Natural killer cell (primary cell): ENCODE measurements around the gene POMGNT2. TPM values are rescaled to one million over a fixed set of nuclear protein-coding genes. Genes with fewer than 3 reads are reported as not detected.

ENCODE experiments used
- ATAC-seq, 3 donors: fragments of 150-1000 bp in 2 of 3; fragments of 200-7000 bp in 1 of 3; cut with Tn5 transposase; 1 replicate in 1 of 3; 2 replicates in 2 of 3; pipeline ENCODE4 v1.10.0; 2021; ENCODE audit warnings: mild to moderate bottlenecking in 2 of 3, moderate library complexity in 2 of 3
- DNase-seq, 2 donors: peaks; one replicate each; pipeline versions ENCODE4 v3.0.0 to v3.0.0-alpha.2; 2013 to 2021; ENCODE audit warnings: mixed read lengths in 1 of 2
- H3K27ac ChIP-seq: one replicate; pipeline ENCODE4 v1.5.1; 2013; ENCODE audit warnings: mild to moderate bottlenecking, low read length
- H3K27me3 ChIP-seq: one replicate; pipeline ENCODE4 v1.6.1; 2013; ENCODE audit warnings: low read length; ENCODE audit not compliant: control insufficient read depth, insufficient read depth
- H3K36me3 ChIP-seq: one replicate; pipeline ENCODE4 v1.6.1; 2013; ENCODE audit warnings: low read length; ENCODE audit not compliant: control insufficient read depth, insufficient read depth
- H3K4me1 ChIP-seq: one replicate; pipeline ENCODE4 v1.6.1; 2013; ENCODE audit warnings: low read length; ENCODE audit not compliant: control insufficient read depth, insufficient read depth
- H3K4me3 ChIP-seq: one replicate; pipeline ENCODE4 v1.5.1; 2013; ENCODE audit warnings: low read length
- H3K9me3 ChIP-seq: one replicate; pipeline ENCODE4 v1.6.1; 2013; ENCODE audit warnings: low read length; ENCODE audit not compliant: control insufficient read depth, insufficient read depth
- H3K27ac Mint-ChIP-seq, 2 donors: one replicate each; pipeline ENCODE4 v1.8.0; 2022; ENCODE audit warnings: mild to moderate bottlenecking in 2 of 2, mixed read lengths in 2 of 2, moderate library complexity in 1 of 2
- H3K27me3 Mint-ChIP-seq, 2 donors: one replicate each; pipeline ENCODE4 v1.8.0; 2022; ENCODE audit warnings: low read depth in 2 of 2, mixed read lengths in 2 of 2
- H3K36me3 Mint-ChIP-seq: one replicate; pipeline ENCODE4 v1.8.0; 2022; ENCODE audit warnings: mixed read lengths
- H3K4me1 Mint-ChIP-seq, 2 donors: one replicate each; pipeline ENCODE4 v1.8.0; 2022; ENCODE audit warnings: mixed read lengths in 2 of 2
- H3K4me3 Mint-ChIP-seq: one replicate; pipeline ENCODE4 v1.8.0; 2022; ENCODE audit warnings: mild to moderate bottlenecking, moderate library complexity, mixed read lengths
- H3K9me3 Mint-ChIP-seq, 2 donors: one replicate each; pipeline ENCODE4 v1.8.0; 2022; ENCODE audit warnings: mixed read lengths in 2 of 2
- CTCF ChIP-seq: fragments of 200-600 bp; IDR thresholded peaks from one replicate; pipeline ENCODE4 v1.8.0; 2022; ENCODE audit warnings: antibody characterized with exemption
- WGBS: methylation state at CpG from one replicate; pipeline ENCODE4 v1.1.7; 2013; ENCODE audit warnings: missing lambda C conversion rate; ENCODE audit not compliant: insufficient coverage; 5-methylcytosine and 5-hydroxymethylcytosine counted together
- intact Hi-C: fragments of 100-400 bp; cut with micrococcal nuclease; formaldehyde crosslinking; loops from one replicate; pipeline ENCODE4 v1.14.2; 2022
- total RNA-seq, 4 donors: library from RNA; stranded (reverse); fragments of 120-200 nt in 1 of 4; gene quantifications; one replicate each; pipeline versions ENCODE4 v1.2.3 to v1.2.4, GENCODE V29; 2013 to 2022

POMGNT2 gene
- total RNA-seq, 3 donors from 2014 or later (not counting 1 experiment from before 2014, with no cell fraction given) = 4.3 to 7.4 (median 6.6) TPM

- no peaks in the 10 kb centered on the region for H3K36me3 Mint-ChIP-seq
- intact Hi-C loops = no loop called here
- peak overlapping the region; percentile 15 for H3K4me3 ChIP-seq
- no peaks in the 10 kb centered on the region for H3K27me3 Mint-ChIP-seq
- H3K27ac Mint-ChIP-seq = peak overlapping the region in 1 of 2 donors; percentile 70
- DNase-seq = peak in 1 of 2 donors; percentile 46
- H3K27ac ChIP-seq = no peak overlapping the region
- H3K4me3 Mint-ChIP-seq = peak overlapping the region; percentile 78
- no peaks in the 10 kb centered on the region for H3K9me3 Mint-ChIP-seq
- peaks cover 0 to 27% of the 10 kb centered on the region in 2 donors for H3K4me1 Mint-ChIP-seq
- H3K27me3 ChIP-seq = no peaks in the 10 kb centered on the region
- WGBS = 54% methylated on average over 33 of the region's 33 CpGs
- no peak for TF ChIP-seq CTCF
- ATAC-seq = peak in 2 of 3 donors; percentile 3 to 6
- H3K9me3 ChIP-seq = no peaks in the 10 kb centered on the region
- H3K36me3 ChIP-seq = no peaks in the 10 kb centered on the region
- peaks cover 15% of the 10 kb centered on the region for H3K4me1 ChIP-seq
Observed at GRCh38 chr3:43104660-43105595, 951 bp downstream of the POMGNT2 start.

DNA sequence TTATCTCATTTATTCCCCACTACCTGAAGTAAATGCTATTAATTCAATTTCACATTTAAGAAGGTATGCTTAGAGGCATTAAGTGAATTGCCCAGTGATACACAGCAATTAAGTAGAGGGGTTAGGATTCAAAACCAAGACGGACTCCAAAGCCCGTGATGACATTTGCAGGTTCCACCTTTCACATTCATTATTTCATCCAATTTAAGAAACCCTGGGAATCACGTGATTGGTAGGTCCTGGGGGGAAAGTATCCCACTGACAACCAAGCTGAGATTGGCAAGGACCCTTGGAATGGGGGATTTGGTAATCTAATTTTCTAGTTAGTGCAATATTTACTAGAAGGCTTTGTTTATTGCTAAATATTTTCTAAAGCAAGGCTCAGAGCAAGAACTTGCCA is 1.8 kb downstream of the POMGNT2 start:
- Mint-ChIP-seq H3K4me1 (peaks cover 0 to 27% of the 10 kb centered on the region in 2 donors), H3K27ac (no peak overlapping the region), H3K9me3 (no peaks in the 10 kb centered on the region), H3K27me3 (no peaks in the 10 kb centered on the region), H3K4me3 (no peak overlapping the region), H3K36me3 (no peaks in the 10 kb centered on the region)
- Histone ChIP-seq H3K27me3 (no peaks in the 10 kb centered on the region), H3K4me3 (no peak overlapping the region), H3K27ac (no peak overlapping the region), H3K36me3 (no peaks in the 10 kb centered on the region), H3K4me1 (peaks cover 15% of the 10 kb centered on the region), H3K9me3 (no peaks in the 10 kb centered on the region)
- no peak for TF ChIP-seq CTCF
- no CpG with 5 or more reads among the region's 3 CpGs for WGBS
- intact Hi-C loops = no loop called here
- ATAC-seq = no peak
- no peak for DNase-seq

- Mint-ChIP-seq H3K9me3 (no peaks in the 10 kb centered on the region), H3K27ac (no peak overlapping the region)
Observed at GRCh38 chr3:43102773-43103480, 3.0 kb downstream of the POMGNT2 start.

More at GRCh38 chr3:43102773-43103480, 3.0 kb downstream of the POMGNT2 start:
- Mint-ChIP-seq H3K4me3 (no peak overlapping the region), H3K4me1 (peaks cover 0 to 27% of the 10 kb centered on the region in 2 donors), H3K27me3 (no peaks in the 10 kb centered on the region), H3K36me3 (no peaks in the 10 kb centered on the region)
- DNase-seq (no peak), ATAC-seq (no peak)
- H3K36me3 ChIP-seq = no peaks in the 10 kb centered on the region
- intact Hi-C loops = no loop called here
- no peak overlapping the region for H3K4me3 ChIP-seq
- H3K27ac ChIP-seq = no peak overlapping the region
- H3K27me3 ChIP-seq = no peaks in the 10 kb centered on the region
- H3K4me1 ChIP-seq = peaks cover 15% of the 10 kb centered on the region
- TF ChIP-seq CTCF = no peak
- no peaks in the 10 kb centered on the region for H3K9me3 ChIP-seq
- WGBS = 87% methylated on average over 2 of the region's 2 CpGs
